ENCODE results near the gene KLHDC3. TPM values are rescaled to one million over a fixed set of nuclear protein-coding genes. Genes with fewer than 3 reads are reported as not detected.
A peak's percentile ranks its signal among the peaks of the same experiment; 100 is the strongest.

KLHDC3 gene
- total RNA-seq, 1 donor from 2014 or later, result 67.4 TPM

DNA sequence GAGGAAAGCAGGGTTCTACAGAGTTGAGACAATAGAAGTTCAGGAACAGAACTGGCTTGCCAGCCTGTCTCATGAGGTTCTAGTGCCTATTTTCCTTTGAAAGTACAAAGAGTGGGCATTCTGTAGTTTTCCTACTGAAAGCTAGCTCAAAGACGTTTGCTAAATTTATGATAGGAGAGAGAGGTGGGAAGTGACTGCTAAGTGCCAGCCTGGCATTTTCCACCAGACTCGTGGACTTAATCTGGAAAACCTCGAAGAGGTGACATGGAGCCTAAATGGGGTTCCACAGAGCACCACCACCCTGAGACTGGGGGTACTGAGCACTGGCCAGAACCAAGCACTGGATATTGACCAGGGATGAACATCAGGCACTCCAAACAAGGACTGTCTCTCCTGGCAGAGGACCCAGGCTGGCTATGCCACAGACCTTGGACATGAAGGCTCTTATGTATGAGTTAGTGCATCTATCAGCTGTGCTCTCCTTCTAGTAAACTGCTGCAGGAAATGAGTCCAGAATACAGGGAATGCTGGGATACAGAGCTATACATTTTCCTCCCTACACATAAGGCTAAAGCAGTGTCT lies 42.2 kb upstream of the KLHDC3 start:
- H3K27me3 ChIP-seq (ENCODE audit: insufficient read depth, low read length), result no peaks in the 10 kb centered on the region
- H3K4me2 ChIP-seq (ENCODE audit: low read length), result no peak overlapping the region
- Mint-ChIP-seq H3K4me3 (ENCODE audit: unreplicated experiment) (no peak overlapping the region), H3K27me3 (ENCODE audit: low read depth, unreplicated experiment) (no peaks in the 10 kb centered on the region), H3K27ac (ENCODE audit: unreplicated experiment) (peak overlapping the region; percentile 81), H3K4me1 (ENCODE audit: low read depth, unreplicated experiment) (peaks cover 12% of the 10 kb centered on the region), H3K9me3 (ENCODE audit: unreplicated experiment) (no peaks in the 10 kb centered on the region), H3K36me3 (ENCODE audit: low read depth, unreplicated experiment) (peaks cover 15% of the 10 kb centered on the region)
- H3K36me3 ChIP-seq (ENCODE audit: insufficient read depth, low read length), result no peaks in the 10 kb centered on the region
- no peak overlapping the region for H3K4me3 ChIP-seq (ENCODE audit: insufficient read depth, low read depth, low read length)
- FAIRE-seq (no peak), DNase-seq (ENCODE audit: low read depth) (no peak)
- peaks cover 9% of the 10 kb centered on the region for H4K20me1 ChIP-seq (ENCODE audit: insufficient read depth, low read length)
- no peak for TF ChIP-seq EZH2 (IDR thresholded peaks at IDR 0.05; ENCODE audit: insufficient read depth, low read length)
- TF ChIP-seq, protein P1, sequence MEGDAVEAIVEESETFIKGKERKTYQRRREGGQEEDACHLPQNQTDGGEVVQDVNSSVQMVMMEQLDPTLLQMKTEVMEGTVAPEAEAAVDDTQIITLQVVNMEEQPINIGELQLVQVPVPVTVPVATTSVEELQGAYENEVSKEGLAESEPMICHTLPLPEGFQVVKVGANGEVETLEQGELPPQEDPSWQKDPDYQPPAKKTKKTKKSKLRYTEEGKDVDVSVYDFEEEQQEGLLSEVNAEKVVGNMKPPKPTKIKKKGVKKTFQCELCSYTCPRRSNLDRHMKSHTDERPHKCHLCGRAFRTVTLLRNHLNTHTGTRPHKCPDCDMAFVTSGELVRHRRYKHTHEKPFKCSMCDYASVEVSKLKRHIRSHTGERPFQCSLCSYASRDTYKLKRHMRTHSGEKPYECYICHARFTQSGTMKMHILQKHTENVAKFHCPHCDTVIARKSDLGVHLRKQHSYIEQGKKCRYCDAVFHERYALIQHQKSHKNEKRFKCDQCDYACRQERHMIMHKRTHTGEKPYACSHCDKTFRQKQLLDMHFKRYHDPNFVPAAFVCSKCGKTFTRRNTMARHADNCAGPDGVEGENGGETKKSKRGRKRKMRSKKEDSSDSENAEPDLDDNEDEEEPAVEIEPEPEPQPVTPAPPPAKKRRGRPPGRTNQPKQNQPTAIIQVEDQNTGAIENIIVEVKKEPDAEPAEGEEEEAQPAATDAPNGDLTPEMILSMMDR (IDR thresholded peaks at IDR 0.05; ENCODE audit: insufficient read depth, low read depth, low read length), result no peak
- no peak overlapping the region for H2AFZ ChIP-seq (ENCODE audit: low read depth, low read length)
- H3K9me3 ChIP-seq (ENCODE audit: insufficient read depth, low read depth, low read length), result no peaks in the 10 kb centered on the region
- peaks cover under 1% of the 10 kb centered on the region for H3K79me2 ChIP-seq (ENCODE audit: insufficient read depth, low read length)
- H3K9ac ChIP-seq (ENCODE audit: low read length), result no peak overlapping the region
- H3K4me1 ChIP-seq (ENCODE audit: insufficient read depth, low read length), result peaks cover 6% of the 10 kb centered on the region
- no peak overlapping the region for H3K27ac ChIP-seq (ENCODE audit: low read depth, low read length)

DNA sequence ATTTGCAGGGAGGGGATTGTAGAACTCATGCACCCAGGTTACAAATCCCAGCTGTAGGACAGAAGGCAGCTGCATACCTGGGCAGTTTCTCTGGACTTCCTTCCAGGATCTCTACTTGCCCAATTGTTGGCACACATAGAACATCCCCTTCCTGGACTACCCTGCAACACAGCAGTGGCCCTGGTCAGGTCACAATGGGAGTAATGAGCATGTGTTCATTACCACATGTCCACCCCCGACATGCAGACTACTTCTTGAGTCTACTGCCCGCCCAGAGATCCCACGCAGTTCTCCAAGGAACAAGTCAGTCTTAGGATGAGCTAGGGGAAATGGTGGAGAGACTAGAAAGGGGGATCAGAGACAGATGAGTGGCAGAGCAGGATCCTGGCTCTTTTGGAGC lies 40.1 kb upstream of the KLHDC3 start:
- Mint-ChIP-seq H3K27me3 (ENCODE audit: low read depth, unreplicated experiment) (no peaks in the 10 kb centered on the region), H3K27ac (ENCODE audit: unreplicated experiment) (no peak overlapping the region), H3K36me3 (ENCODE audit: low read depth, unreplicated experiment) (peaks cover 14% of the 10 kb centered on the region), H3K4me1 (ENCODE audit: low read depth, unreplicated experiment) (peaks cover 14% of the 10 kb centered on the region), H3K9me3 (ENCODE audit: unreplicated experiment) (no peaks in the 10 kb centered on the region), H3K4me3 (ENCODE audit: unreplicated experiment) (no peak overlapping the region)
- FAIRE-seq, result no peak
- Histone ChIP-seq H3K4me2 (ENCODE audit: low read length) (no peak overlapping the region), H3K4me3 (ENCODE audit: insufficient read depth, low read depth, low read length) (no peak overlapping the region), H4K20me1 (ENCODE audit: insufficient read depth, low read length) (peaks cover 14% of the 10 kb centered on the region), H3K9ac (ENCODE audit: low read length) (no peak overlapping the region), H2AFZ (ENCODE audit: low read depth, low read length) (no peak overlapping the region), H3K79me2 (ENCODE audit: insufficient read depth, low read length) (peaks cover 19% of the 10 kb centered on the region), H3K27me3 (ENCODE audit: insufficient read depth, low read length) (no peaks in the 10 kb centered on the region), H3K9me3 (ENCODE audit: insufficient read depth, low read depth, low read length) (no peaks in the 10 kb centered on the region), H3K27ac (ENCODE audit: low read depth, low read length) (no peak overlapping the region), H3K36me3 (ENCODE audit: insufficient read depth, low read length) (no peaks in the 10 kb centered on the region), H3K4me1 (ENCODE audit: insufficient read depth, low read length) (peaks cover 9% of the 10 kb centered on the region)
- TF ChIP-seq EZH2 (IDR thresholded peaks at IDR 0.05; ENCODE audit: insufficient read depth, low read length), result no peak
- no peak for DNase-seq (ENCODE audit: low read depth)

DNA sequence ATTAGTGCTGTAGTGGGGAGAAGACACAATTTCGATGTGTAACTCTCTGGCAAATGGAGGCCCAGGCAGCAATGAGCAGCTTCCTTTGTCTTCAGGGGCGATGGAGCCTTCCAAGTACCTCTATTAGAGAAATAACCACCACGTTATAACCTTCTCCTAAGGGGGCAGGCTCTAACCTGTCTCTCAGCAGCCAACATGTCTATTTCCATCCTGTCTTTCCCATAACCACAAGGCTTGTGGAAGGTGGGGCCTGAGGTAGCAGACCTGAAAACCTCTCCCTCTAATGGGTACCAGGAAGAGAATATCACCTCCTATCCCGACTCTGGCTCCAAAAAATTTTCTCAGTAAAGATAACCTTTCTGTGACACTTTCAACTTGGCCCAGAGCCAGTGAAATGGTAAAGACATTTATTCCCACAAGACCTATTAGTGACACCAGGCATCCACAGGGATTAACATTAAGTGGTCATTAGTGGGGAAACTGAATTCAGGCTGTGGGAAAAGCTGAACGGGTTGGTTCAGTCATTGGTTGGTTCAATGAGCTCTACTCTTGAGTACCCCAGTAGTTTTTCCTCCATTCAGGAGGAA lies 39.0 kb upstream of the KLHDC3 start:
- Histone ChIP-seq H3K4me3 (ENCODE audit: insufficient read depth, low read depth, low read length) (no peak overlapping the region), H3K4me2 (ENCODE audit: low read length) (no peak overlapping the region), H3K9me3 (ENCODE audit: insufficient read depth, low read depth, low read length) (no peaks in the 10 kb centered on the region), H3K79me2 (ENCODE audit: insufficient read depth, low read length) (peaks cover 24% of the 10 kb centered on the region), H3K4me1 (ENCODE audit: insufficient read depth, low read length) (peaks cover 16% of the 10 kb centered on the region), H3K9ac (ENCODE audit: low read length) (no peak overlapping the region), H4K20me1 (ENCODE audit: insufficient read depth, low read length) (peaks cover 14% of the 10 kb centered on the region), H3K27me3 (ENCODE audit: insufficient read depth, low read length) (no peaks in the 10 kb centered on the region), H3K36me3 (ENCODE audit: insufficient read depth, low read length) (no peaks in the 10 kb centered on the region), H2AFZ (ENCODE audit: low read depth, low read length) (no peak overlapping the region), H3K27ac (ENCODE audit: low read depth, low read length) (no peak overlapping the region)
- H3K27me3 Mint-ChIP-seq (ENCODE audit: low read depth, unreplicated experiment), result no peaks in the 10 kb centered on the region
- no peak for DNase-seq (ENCODE audit: low read depth)
- FAIRE-seq, result no peak
- H3K9me3 Mint-ChIP-seq (ENCODE audit: unreplicated experiment), result no peaks in the 10 kb centered on the region
- no peak overlapping the region for H3K27ac Mint-ChIP-seq (ENCODE audit: unreplicated experiment)
- no peak overlapping the region for H3K4me3 Mint-ChIP-seq (ENCODE audit: unreplicated experiment)
- H3K4me1 Mint-ChIP-seq (ENCODE audit: low read depth, unreplicated experiment), result peaks cover 23% of the 10 kb centered on the region
- H3K36me3 Mint-ChIP-seq (ENCODE audit: low read depth, unreplicated experiment), result peaks cover 10% of the 10 kb centered on the region
- TF ChIP-seq, protein P1 (IDR thresholded peaks at IDR 0.05; ENCODE audit: insufficient read depth, low read depth, low read length), result no peak
- TF ChIP-seq EZH2 (IDR thresholded peaks at IDR 0.05; ENCODE audit: insufficient read depth, low read length), result no peak

Data from astrocyte (in vitro differentiated cells and primary cell).